ENCODE results near the gene VPS72.
"Not testable (repeated sequence)": the region's sequence is repeated elsewhere in the genome, so short reads cannot be mapped to it uniquely, and the experiment has no call there.

The VPS72 gene

GRCh38 chr1:151188667-151189066, 1.3 kb downstream of the VPS72 start:
- not testable (repeated sequence) for DNase-seq (ENCODE audit: low read depth in 2 of 2, low spot score in 1 of 2)

- DNase-seq (ENCODE audit: low read depth in 2 of 2, low spot score in 1 of 2): no peak
Observed at GRCh38 chr1:151187205-151187604, 2.8 kb downstream of the VPS72 start.

- DNase-seq (ENCODE audit: low read depth in 2 of 2, low spot score in 1 of 2): no peak
Observed at GRCh38 chr1:151184211-151184610, 5.8 kb downstream of the VPS72 start.

- no peak for DNase-seq (ENCODE audit: low read depth in 2 of 2, low spot score in 1 of 2)
Observed at GRCh38 chr1:151176514-151177045, 13.4 kb downstream of the VPS72 start.

GRCh38 chr1:151175863-151176262, 14.1 kb downstream of the VPS72 start, which contains the start of gene TMOD4:
Gene TMOD4 (minus strand): TSS chr1:151175981. CDS start chr1:151174875, 1,106 bp downstream.
- DNase-seq (ENCODE audit: low read depth in 2 of 2, low spot score in 1 of 2): no peak

GRCh38 chr1:151175041-151175741, 14.8 kb downstream of the VPS72 start:
- DNase-seq (ENCODE audit: low read depth in 2 of 2, low spot score in 1 of 2): no peak

- DNase-seq (ENCODE audit: low read depth in 2 of 2, low spot score in 1 of 2): no peak
Observed at GRCh38 chr1:151171190-151171589, 18.8 kb downstream of the VPS72 start.

GRCh38 chr1:151167116-151167515, 22.9 kb downstream of the VPS72 start:
- no peak for DNase-seq (ENCODE audit: low read depth in 2 of 2, low spot score in 1 of 2)

- no peak for DNase-seq (ENCODE audit: low read depth in 2 of 2, low spot score in 1 of 2)
Observed at GRCh38 chr1:151166505-151166956, 23.5 kb downstream of the VPS72 start.

GRCh38 chr1:151165738-151166504, 24.1 kb downstream of the VPS72 start, which contains the start of the genes LYSMD1 and SCNM1:
Gene LYSMD1 (minus strand): TSS chr1:151165902. CDS start chr1:151165258, 644 bp downstream.
Gene SCNM1 (plus strand): TSS chr1:151166144. CDS start chr1:151166153, 9 bp downstream.
- DNase-seq (ENCODE audit: low read depth in 2 of 2, low spot score in 1 of 2): peak; percentile 90 to 93

GRCh38 chr1:151165281-151165737, 24.7 kb downstream of the VPS72 start:
- no peak for DNase-seq (ENCODE audit: low read depth in 2 of 2, low spot score in 1 of 2)

GRCh38 chr1:151164732-151165280, 25.2 kb downstream of the VPS72 start:
- DNase-seq (ENCODE audit: low read depth in 2 of 2, low spot score in 1 of 2): no peak

GRCh38 chr1:151159373-151159772, 30.6 kb downstream of the VPS72 start:
- no peak for DNase-seq (ENCODE audit: low read depth in 2 of 2, low spot score in 1 of 2)

- no peak for DNase-seq (ENCODE audit: low read depth in 2 of 2, low spot score in 1 of 2)
Observed at GRCh38 chr1:151158751-151159251, 31.2 kb downstream of the VPS72 start.

- no peak for DNase-seq (ENCODE audit: low read depth in 2 of 2, low spot score in 1 of 2)
Observed at GRCh38 chr1:151158326-151158725, 31.7 kb downstream of the VPS72 start.

- DNase-seq (ENCODE audit: low read depth in 2 of 2, low spot score in 1 of 2): peak in 1 of 2 donors; percentile 21
Observed at GRCh38 chr1:151157067-151157531, 32.9 kb downstream of the VPS72 start.

- DNase-seq (ENCODE audit: low read depth in 2 of 2, low spot score in 1 of 2): peak; percentile 55 to 57
Observed at GRCh38 chr1:151156515-151156819, 33.5 kb downstream of the VPS72 start, which contains the start of gene TNFAIP8L2. Gene TNFAIP8L2 (plus strand): TSS chr1:151156649. CDS start chr1:151158698, 2,049 bp downstream.

GRCh38 chr1:151147665-151148064, 42.3 kb downstream of the VPS72 start:
- no peak for DNase-seq (ENCODE audit: low read depth in 2 of 2, low spot score in 1 of 2)

- no peak for DNase-seq (ENCODE audit: low read depth in 2 of 2, low spot score in 1 of 2)
Observed at GRCh38 chr1:151147132-151147503, 42.9 kb downstream of the VPS72 start.

GRCh38 chr1:151146412-151147131, 43.4 kb downstream of the VPS72 start, which contains the start of gene SEMA6C:
Gene SEMA6C (minus strand): TSS chr1:151146631. CDS start chr1:151142621, 4,010 bp downstream.
- peak; percentile 60 to 75 for DNase-seq (ENCODE audit: low read depth in 2 of 2, low spot score in 1 of 2)

Measured in stimulated activated CD8-positive, alpha-beta memory T cell treated with anti-CD3 and anti-CD28 coated beads, Interleukin-4, amount 100 ng/mL, for 4 hours (primary cell).